ENCODE results near the gene ZFAND4.
"Not testable (repeated sequence)": the region's sequence is repeated elsewhere in the genome, so short reads cannot be mapped to it uniquely, and the experiment has no call there.

The ZFAND4 gene

DNA sequence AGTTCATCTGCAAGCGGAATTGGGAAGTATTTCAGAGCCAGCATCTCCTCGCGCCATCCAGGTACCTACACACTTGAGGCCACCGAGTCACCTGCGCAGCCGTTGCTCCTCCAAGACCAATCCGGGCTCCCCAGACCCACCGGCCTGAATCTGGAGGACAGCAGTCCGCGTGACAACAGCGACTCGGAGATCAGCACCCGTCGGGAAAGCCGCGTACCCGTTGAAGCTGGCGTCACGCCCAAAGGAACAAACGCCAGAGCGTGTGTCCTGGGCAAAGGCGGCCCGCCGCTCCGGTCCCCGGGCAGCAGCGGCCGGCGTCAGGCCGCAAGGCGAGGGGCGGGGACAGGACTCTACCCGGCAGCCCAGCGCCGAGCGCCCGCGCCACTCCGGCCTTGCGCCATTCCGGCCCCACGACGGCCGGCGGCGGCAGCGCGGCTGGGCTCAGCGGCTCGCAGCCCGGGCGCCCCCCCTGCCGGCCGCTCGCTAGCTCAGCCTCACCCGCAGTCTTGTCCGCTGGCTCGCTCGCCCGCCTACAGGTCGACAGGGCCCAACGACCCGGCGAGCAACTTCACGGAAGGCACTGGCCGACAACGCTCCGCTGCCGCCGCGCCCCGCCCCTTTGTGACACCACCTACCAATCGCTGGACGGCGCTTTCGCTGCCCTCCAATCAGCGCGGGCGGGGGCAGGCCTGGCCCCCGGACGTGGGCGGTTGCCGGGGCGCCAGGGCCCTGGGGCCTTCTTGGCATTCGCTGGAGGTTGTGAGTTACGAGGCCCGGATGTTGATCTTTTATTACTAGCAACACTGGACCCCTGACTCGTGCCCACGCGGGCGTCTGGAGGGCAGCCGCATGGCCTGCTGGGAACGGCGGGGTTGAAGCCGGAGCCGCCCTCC, at the start of gene ZFAND4:
ZFAND4 (minus strand) TSS at position 592 of the 893 bp plus-strand sequence. CDS start 9,047 bp downstream, outside the sequence.
- peak; percentile 52 for DNase-seq

- DNase-seq: not testable (repeated sequence)
Measured at GRCh38 chr10:45721503-45721902, 48.9 kb upstream of the ZFAND4 start.

- not testable (repeated sequence) for DNase-seq
Measured at GRCh38 chr10:45717642-45718041, 45.1 kb upstream of the ZFAND4 start.

- not testable (repeated sequence) for DNase-seq
Measured at GRCh38 chr10:45717053-45717452, 44.5 kb upstream of the ZFAND4 start.

- DNase-seq: not testable (repeated sequence)
Measured at GRCh38 chr10:45711223-45711622, 38.7 kb upstream of the ZFAND4 start.

- DNase-seq: not testable (repeated sequence)
Measured at GRCh38 chr10:45710200-45710796, 37.7 kb upstream of the ZFAND4 start.

DNA sequence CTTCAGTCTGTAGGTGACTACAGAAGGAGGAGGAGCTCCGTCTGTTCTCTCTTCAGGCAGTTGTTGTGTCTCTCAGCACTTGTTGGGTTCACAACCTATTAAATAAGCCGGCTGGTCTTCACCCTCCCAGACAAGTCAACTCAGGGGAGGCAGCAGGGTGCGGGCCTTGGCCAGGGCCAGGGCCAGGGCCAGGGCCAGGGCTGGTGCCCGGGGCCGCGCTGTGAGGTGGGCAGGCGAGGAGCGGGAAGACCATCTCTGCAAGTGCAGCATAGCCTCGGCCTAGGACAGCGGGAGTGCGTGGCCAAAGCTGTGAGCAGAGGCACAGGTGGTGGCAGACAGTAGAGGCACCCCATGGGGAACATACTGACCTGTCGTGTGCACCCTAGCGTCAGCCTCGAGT, 5.9 kb upstream of the ZFAND4 start:
- not testable (repeated sequence) for DNase-seq

DNA sequence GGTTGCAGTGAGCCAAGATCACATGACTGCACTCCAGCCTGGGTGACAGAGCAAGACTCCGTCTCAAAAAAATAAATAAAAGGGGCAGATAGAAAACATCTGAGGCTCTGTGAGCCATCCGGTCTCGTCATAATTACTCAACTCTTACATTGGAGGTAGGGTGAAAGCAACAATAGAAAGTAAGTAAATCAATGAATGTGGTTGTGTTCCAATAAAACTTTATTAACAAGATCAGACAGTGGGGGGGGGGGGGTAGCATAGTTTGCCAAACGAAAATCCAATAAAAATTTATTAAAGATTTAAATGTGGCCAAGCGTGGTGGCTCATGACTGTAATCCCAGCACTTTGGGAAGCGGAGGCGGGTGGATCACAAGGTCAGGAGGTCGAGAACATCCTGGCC, 2.8 kb upstream of the ZFAND4 start:
- DNase-seq: no peak

- no peak for DNase-seq
Measured at GRCh38 chr10:45673074-45673648, 589 bp upstream of the ZFAND4 start.

GRCh38 chr10:45671300-45671699, 1.3 kb downstream of the ZFAND4 start:
- not testable (repeated sequence) for DNase-seq

- DNase-seq: not testable (repeated sequence)
Measured at GRCh38 chr10:45669897-45670296, 2.7 kb downstream of the ZFAND4 start.

DNA sequence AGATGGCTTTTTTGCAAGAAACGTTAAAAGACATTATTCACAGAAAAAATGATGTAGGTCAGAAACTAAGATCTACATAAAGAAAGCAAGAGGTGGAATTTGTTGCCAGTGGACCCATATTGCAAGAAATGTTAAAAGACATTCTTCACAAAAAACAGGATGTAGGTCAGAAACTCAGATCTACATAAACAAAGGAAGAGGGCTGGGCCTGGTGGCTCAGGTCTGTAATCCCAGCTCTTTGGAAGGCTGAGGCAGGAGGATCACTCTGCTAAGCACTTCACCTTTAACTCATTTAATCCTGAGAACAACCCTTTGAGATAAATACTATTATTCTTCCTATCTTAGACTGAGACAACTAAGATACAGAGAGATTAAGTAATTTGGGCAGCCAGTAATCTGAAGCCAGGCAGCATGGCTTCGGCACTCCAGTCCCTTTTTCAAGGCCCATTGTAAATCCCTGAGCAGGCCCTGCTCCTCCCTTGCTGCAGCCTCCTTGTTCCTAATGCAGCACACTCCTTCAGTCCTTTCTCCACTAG, 11.6 kb downstream of the ZFAND4 start:
- no peak for DNase-seq

- DNase-seq: no peak
Measured at GRCh38 chr10:45657033-45657926, 15.3 kb downstream of the ZFAND4 start.

GRCh38 chr10:45655219-45655618, 17.4 kb downstream of the ZFAND4 start:
- no peak for DNase-seq

- not testable (repeated sequence) for DNase-seq
Measured at GRCh38 chr10:45654753-45655141, 17.8 kb downstream of the ZFAND4 start.

DNA sequence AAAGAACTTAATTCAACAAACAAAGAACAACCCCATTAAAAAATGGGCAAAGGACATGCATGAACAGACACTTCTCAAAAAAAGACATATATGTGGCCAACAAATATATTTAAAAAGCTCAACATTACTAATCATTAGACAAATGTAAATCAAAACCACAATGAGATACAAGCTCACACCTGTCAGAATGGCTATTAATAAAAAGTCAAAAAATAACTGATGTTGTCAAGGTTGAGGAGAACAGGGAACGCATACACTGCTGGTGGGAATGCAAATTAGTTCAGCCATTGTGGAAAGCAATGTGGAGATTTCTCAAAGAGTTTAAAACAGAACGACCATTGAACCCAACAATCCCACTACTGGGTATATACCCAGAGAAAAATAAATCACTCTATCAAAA, 19.1 kb downstream of the ZFAND4 start:
- no peak for DNase-seq

DNA sequence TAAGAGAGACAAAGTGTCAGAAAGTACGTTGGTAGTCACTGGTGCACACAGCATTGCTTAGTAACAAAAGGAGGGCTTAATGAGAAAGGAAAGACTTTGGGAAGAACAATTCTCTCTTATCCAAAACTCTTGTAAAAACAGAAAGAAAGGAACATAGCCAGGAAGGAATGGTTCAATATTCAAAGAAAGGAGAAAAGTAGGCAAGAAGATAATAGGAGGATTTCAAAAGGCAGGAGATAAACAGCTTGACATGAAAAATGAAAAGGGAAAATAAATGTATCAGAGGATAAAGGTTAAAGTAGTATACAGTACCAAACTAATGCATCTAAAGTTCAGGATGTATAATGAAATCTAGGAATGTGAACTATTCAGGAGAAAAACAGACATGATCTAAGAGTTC, 20.1 kb downstream of the ZFAND4 start:
- DNase-seq: no peak

GRCh38 chr10:45649296-45649695, 23.3 kb downstream of the ZFAND4 start:
- DNase-seq: no peak

DNA sequence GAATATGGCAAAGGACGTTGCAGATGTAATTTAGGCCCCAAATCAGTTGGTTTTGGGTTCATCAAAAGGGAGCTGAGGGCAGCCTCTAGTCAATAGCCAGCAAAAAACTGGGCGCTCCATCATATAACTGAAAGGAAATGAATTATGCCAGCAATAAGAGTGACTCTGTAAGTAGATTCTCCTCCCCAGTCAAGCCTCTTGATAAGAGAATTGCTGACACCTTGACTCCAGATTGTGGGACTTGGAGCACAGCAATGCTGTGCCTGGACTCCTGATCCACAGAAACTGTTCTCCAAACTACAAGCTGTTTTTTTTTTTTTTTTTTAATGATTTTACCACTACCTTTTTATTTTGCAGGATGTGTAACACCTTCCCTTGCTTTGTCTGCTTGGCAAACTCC, 25.5 kb downstream of the ZFAND4 start:
- DNase-seq: no peak

DNA sequence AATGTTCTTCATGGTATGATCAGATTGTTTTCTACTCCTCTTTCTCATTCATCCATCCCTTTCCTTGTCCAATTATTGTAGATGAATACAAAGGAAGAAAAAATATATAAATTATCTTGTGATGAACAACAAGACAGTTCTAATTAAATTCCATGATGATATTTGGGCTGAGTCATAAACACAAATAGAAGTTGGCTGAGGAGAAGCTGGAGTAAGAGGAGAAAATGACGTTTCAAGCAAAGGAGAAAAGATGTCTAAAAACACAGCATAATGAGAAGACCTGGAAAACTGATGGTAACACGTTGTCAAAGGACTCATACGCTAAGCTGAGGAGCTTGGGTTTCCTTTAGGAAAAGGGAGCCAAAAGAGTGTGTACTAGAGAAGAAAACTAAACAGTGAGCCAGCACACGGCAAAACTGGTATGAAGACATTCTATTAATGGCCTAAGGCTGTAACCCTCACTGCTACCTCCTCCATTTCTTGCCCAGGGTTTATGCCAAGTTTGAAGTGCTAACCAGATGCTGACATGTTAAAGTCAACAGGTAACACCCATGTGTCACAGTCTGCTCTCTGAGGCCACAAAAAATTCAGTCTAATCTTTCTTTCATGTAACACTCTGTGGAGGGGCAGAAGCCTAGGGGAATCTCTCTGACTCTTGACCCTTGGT, 26.1 kb downstream of the ZFAND4 start:
- DNase-seq: no peak

GRCh38 chr10:45644527-45644926, 28.0 kb downstream of the ZFAND4 start:
- no peak for DNase-seq

DNA sequence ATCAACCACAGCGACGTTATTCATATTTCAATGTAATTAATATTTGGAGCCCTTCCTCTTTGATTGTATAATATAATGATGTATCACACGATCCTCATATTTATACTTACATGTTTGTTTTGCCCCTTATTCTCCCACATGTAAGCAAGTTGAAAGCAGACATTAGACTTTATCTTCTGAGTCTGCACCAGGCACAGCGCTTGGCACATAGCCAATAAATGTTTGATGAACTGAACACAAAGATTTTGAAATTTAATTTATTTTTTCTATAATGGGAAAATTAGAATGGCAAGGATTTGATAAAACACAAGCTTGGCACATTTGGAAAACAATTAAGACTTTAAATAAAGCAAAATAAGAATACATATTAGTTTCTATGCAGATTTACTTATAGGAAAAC, 31.6 kb downstream of the ZFAND4 start:
- DNase-seq: no peak

Data from cortex of kidney (tissue), 1 donor.